Activated T-helper 1 cell treated with anti-CD3 and anti-CD28 coated beads, Interleukin-12 subunit alpha, Interleukin-12 subunit beta, Interleukin-2, Interleukin-4 antibody, amounts not matched to agents 30 ng/mL and 10 ng/mL and 1 ng/mL, durations not matched to agents 14 hours and 24 hours and 36 hours (primary cell): ENCODE results near the gene CHTOP. TPM values are rescaled to one million over a fixed set of nuclear protein-coding genes. Genes with fewer than 3 reads are reported as not detected.

Experiments used
- DNase-seq: peaks from one replicate; pipeline ENCODE4 v3.0.0; 2021; ENCODE audit warnings: low spot score
- H3K27ac Mint-ChIP-seq: one replicate; pipeline ENCODE4 v1.8.0; 2021; ENCODE audit warnings: mild to moderate bottlenecking, mixed read lengths
- H3K27me3 Mint-ChIP-seq: one replicate; pipeline ENCODE4 v1.8.0; 2022; ENCODE audit warnings: mild to moderate bottlenecking, moderate library complexity, mixed read lengths; ENCODE audit not compliant: insufficient read depth
- H3K36me3 Mint-ChIP-seq: one replicate; pipeline ENCODE4 v1.8.0; 2021; ENCODE audit warnings: low read depth, mixed read lengths
- H3K4me1 Mint-ChIP-seq: one replicate; pipeline ENCODE4 v1.8.0; 2021; ENCODE audit warnings: low read depth, mixed read lengths
- H3K4me3 Mint-ChIP-seq: one replicate; pipeline ENCODE4 v1.8.0; 2021; ENCODE audit warnings: mild to moderate bottlenecking, moderate library complexity, mixed read lengths
- H3K9me3 Mint-ChIP-seq: one replicate; pipeline ENCODE4 v1.8.0; 2021; ENCODE audit warnings: mixed read lengths
- intact Hi-C: fragments of 100-400 bp; cut with micrococcal nuclease; formaldehyde crosslinking; loops from one replicate; pipeline ENCODE4 v1.15.1; 2024
- total RNA-seq: library from RNA; stranded (reverse); gene quantifications from 2 replicates; pipeline ENCODE4 v1.2.3, GENCODE V29; 2022

CHTOP gene
- total RNA-seq, 1 donor from 2014 or later, result 105 TPM

DNA sequence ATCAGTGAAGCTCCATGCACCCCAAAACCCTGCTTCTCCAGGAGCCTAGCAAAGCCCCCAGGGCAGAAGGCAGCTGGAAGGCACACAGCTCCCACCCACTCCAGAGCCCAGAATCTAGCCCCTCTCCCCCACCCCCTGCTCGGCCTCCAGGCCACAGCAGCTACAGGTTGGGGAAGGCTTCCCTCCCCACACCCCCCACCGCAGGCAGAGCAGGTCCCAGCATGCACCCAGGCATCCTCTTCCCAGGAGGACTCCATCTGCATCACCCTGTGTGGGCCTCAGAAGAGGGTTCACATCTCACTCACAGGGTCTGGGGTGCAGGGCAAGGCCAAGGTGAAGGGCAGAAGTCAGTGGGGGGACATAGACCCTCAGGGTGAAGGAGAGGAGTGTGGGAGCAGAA lies 18.5 kb upstream of the CHTOP start:
- intact Hi-C loops, result loop anchor here (10.0 kb wide), 1 partner anchor 261 kb away; the partner anchor contains the start of gene S100A9
- Mint-ChIP-seq H3K36me3 (no peaks in the 10 kb centered on the region), H3K4me1 (peaks cover 8% of the 10 kb centered on the region), H3K27ac (no peak overlapping the region), H3K27me3 (peaks cover 2% of the 10 kb centered on the region), H3K9me3 (no peaks in the 10 kb centered on the region), H3K4me3 (no peak overlapping the region)
- no peak for DNase-seq

DNA sequence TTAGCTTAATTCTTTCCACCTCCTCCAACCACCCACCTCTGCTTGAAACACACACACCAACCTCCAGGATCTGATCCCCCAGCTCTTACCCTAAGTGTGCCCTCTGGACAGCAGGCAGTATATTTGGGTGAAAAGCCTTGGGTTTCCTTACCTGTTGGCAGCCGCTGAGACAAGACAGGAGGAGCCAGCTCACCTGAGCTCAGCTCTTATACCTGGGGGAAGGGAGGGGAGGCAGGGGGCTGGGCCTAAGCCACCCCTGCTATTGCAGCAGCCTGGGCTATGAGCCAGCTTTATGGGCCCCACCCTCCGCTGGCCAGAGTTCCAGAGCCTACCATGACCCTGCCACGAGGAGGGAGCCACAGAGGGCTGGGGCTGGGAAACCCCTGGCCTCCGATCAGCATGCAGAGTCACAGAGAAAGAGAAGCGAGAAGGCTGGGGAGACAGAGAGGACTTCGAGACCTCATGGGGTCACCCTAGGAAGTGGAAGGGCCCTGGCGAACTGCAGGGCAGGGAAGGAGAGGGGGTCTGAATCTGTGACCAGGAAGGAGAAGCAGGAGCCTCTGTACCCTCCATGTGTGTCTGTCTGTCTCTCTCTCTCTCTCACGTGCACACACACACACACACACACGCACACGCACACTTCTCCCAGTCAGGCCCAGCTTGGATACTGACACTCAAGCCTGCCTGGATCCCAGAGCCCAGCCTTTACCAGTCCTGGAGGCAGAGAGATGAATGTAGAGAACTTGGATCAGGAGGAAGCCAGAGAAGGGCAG lies 17.5 kb upstream of the CHTOP start, which contains the start of gene S100A14:
TSS of gene S100A14 (minus strand) at position 182 of the 773 bp plus-strand sequence. CDS start 467 bp downstream, outside the sequence.
- intact Hi-C loops, result loop anchor here (10.0 kb wide), 1 partner anchor 262 kb away; the partner anchor contains the start of gene S100A9
- Mint-ChIP-seq H3K27me3 (no peaks in the 10 kb centered on the region), H3K9me3 (no peaks in the 10 kb centered on the region), H3K27ac (no peak within 1 kb of the TSS), H3K4me1 (peaks cover 8% of the 10 kb centered on the region), H3K4me3 (no peak within 1 kb of the TSS), H3K36me3 (no peaks in the 10 kb centered on the region)
- no peak for DNase-seq

DNA sequence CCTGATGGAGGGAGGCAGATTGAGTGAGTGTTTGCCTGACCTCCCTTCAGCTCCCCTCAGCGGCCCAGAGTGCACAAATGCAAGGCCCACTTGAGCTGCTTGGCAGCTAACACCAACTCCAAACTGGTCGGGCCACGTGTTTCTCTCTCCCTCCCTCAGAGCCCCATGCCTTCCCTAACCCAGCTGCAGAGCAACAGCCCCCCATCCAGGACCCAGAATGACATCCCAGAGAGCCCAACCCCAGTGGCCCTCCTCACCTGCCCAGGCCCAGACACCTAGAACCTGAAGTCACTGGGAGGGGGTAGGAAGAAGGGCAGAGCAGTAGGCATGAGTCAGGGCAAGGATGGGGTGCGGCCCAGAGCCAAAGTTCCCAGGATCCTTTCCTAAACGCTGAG lies 17.0 kb upstream of the CHTOP start:
- Mint-ChIP-seq H3K27ac (no peak overlapping the region), H3K27me3 (no peaks in the 10 kb centered on the region), H3K4me3 (no peak overlapping the region), H3K4me1 (peaks cover 8% of the 10 kb centered on the region), H3K9me3 (no peaks in the 10 kb centered on the region), H3K36me3 (no peaks in the 10 kb centered on the region)
- no peak for DNase-seq
- intact Hi-C loops, result loop anchor here (1.0 to 10.0 kb wide), 5 partner anchors 16 to 262 kb away; partner anchors contain the start of genes S100A6 and S100A9

DNA sequence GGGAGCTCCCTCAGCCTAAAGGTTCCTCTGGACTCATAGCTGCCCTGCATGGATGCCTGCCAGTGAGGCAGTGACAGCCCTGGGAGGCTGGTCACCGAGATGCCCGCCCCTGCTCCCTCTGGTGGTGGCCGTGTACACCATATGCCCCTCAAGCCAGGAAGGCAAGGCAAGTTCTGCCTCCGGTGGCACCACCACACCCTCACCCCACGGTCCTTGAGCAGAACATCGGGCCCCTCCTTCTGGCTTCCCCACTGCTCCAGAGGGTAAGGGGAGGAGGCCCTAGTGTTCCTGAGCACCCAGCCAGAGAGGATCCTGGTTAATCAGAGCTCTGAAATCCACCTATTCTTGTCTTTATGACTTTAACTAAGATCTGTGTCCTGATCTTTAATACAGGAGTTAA lies 16.2 kb upstream of the CHTOP start:
- DNase-seq, result peak; percentile 63
- H3K4me3 Mint-ChIP-seq, result no peak overlapping the region
- H3K9me3 Mint-ChIP-seq, result no peaks in the 10 kb centered on the region
- H3K27me3 Mint-ChIP-seq, result no peaks in the 10 kb centered on the region
- H3K36me3 Mint-ChIP-seq, result no peaks in the 10 kb centered on the region
- peaks cover 8% of the 10 kb centered on the region for H3K4me1 Mint-ChIP-seq
- H3K27ac Mint-ChIP-seq, result no peak overlapping the region
- intact Hi-C loops, result loop anchor here (1.0 to 10.0 kb wide), 5 partner anchors 16 to 263 kb away; partner anchors contain the start of genes S100A6 and S100A9

DNA sequence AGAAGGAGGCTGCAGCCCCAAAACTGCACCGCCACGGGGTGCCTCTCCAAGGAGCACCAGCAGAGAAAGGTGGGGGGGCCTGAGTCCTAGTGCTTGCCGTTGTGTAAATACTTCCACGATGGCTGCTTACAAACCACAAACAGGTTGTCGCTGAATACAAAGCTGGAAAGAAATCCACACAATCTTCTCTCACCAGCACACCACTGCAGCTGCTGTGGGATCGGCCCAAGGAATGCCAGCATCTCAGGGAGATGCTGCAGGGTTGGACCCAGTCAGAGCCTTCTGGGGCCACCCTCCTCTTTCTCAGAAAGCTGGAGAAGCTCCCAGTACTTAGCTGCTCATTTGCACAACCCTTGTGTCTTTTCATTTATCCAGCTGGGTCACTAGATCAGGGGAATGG lies 14.7 kb upstream of the CHTOP start:
- no peak overlapping the region for H3K27ac Mint-ChIP-seq
- no peak for DNase-seq
- H3K36me3 Mint-ChIP-seq, result no peaks in the 10 kb centered on the region
- H3K4me3 Mint-ChIP-seq, result no peak overlapping the region
- no peaks in the 10 kb centered on the region for H3K27me3 Mint-ChIP-seq
- peaks cover 8% of the 10 kb centered on the region for H3K4me1 Mint-ChIP-seq
- no peaks in the 10 kb centered on the region for H3K9me3 Mint-ChIP-seq
- intact Hi-C loops, result loop anchor here (10.0 kb wide), 1 partner anchor 264 kb away; the partner anchor contains the start of gene S100A9

DNA sequence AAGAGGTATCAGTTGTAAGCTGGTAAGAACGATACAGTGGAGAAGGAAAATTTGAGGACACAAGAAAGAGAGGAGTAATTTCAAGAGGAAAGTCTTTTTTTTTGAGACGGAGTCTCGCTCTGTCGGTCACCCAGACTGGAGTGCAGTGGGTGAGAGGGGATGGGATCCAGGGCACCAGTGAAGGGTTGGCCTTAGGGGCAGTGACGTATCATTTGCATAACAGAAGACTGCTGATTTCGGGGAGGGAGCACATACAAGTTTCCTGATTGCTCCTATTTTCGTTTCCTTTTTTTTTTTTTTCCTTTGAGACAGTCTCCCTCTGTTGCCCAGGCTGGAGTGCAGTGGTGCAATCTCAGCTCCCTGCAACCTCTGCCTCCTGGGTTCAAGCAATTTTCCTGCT lies 10.8 kb upstream of the CHTOP start:
- DNase-seq, result no peak
- Mint-ChIP-seq H3K27ac (no peak overlapping the region), H3K27me3 (no peaks in the 10 kb centered on the region), H3K9me3 (no peaks in the 10 kb centered on the region), H3K4me3 (no peak overlapping the region), H3K36me3 (no peaks in the 10 kb centered on the region), H3K4me1 (peaks cover under 1% of the 10 kb centered on the region)
- intact Hi-C loops, result no loop called here

DNA sequence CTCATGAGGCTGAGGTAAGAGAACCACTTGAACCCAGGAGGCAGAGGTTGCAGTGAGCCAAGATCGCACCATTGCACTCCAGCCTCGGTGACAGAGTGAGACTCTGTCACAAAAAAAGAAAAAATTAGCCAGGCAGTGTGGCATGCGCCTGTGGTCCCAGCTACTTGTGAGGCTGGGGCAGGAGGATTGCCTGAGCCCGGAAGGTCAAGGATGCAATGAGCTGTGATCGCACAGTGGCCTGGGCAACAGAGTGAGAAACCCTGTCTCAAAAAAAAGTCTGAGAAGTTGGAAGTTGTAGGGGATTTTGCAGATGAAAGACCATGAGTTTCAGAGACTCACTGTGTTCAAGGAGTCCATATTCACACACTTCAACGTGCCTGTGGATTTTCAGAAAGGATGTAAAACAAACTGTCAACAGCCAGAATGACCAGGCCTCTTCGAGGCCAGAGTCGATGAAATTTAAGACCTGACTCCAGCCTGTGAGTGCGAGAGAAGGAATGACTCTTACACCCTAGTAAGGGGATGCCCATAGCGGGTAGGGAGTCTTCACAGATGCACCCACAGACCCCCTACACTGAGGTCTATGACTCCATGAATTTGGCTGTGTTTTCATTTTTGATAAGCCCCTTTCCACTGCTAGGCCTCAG lies 8.8 kb upstream of the CHTOP start:
- intact Hi-C loops, result no loop called here
- no peak for DNase-seq
- no peaks in the 10 kb centered on the region for H3K27me3 Mint-ChIP-seq
- H3K36me3 Mint-ChIP-seq, result no peaks in the 10 kb centered on the region
- H3K9me3 Mint-ChIP-seq, result no peaks in the 10 kb centered on the region
- H3K4me1 Mint-ChIP-seq, result no peaks in the 10 kb centered on the region
- H3K27ac Mint-ChIP-seq, result no peak overlapping the region
- H3K4me3 Mint-ChIP-seq, result no peak overlapping the region

DNA sequence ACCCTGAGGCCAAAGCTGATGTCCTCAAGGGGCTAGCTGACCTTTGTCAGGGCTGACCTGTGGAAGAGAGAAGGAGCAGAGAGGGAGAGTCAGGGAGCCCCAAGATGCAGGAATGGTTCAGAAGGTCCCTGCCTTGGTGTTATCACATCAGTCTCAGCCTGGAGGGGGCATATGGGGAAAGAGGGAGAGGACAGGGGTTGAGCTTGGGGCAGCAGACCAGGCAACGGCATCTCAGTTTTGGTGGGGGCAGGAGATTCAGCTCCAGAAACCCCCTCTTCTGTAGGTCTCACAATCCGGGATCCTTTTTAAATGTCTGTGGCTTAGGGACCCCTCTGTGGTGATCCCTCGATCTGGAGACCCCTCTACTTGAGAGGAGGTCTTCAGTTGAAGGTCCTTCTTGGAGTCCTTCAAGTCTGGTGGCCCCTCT lies 7.4 kb upstream of the CHTOP start:
- no peaks in the 10 kb centered on the region for H3K36me3 Mint-ChIP-seq
- intact Hi-C loops, result no loop called here
- DNase-seq, result no peak
- H3K4me1 Mint-ChIP-seq, result peaks cover 9% of the 10 kb centered on the region
- H3K4me3 Mint-ChIP-seq, result no peak overlapping the region
- no peak overlapping the region for H3K27ac Mint-ChIP-seq
- no peaks in the 10 kb centered on the region for H3K9me3 Mint-ChIP-seq
- H3K27me3 Mint-ChIP-seq, result no peaks in the 10 kb centered on the region

DNA sequence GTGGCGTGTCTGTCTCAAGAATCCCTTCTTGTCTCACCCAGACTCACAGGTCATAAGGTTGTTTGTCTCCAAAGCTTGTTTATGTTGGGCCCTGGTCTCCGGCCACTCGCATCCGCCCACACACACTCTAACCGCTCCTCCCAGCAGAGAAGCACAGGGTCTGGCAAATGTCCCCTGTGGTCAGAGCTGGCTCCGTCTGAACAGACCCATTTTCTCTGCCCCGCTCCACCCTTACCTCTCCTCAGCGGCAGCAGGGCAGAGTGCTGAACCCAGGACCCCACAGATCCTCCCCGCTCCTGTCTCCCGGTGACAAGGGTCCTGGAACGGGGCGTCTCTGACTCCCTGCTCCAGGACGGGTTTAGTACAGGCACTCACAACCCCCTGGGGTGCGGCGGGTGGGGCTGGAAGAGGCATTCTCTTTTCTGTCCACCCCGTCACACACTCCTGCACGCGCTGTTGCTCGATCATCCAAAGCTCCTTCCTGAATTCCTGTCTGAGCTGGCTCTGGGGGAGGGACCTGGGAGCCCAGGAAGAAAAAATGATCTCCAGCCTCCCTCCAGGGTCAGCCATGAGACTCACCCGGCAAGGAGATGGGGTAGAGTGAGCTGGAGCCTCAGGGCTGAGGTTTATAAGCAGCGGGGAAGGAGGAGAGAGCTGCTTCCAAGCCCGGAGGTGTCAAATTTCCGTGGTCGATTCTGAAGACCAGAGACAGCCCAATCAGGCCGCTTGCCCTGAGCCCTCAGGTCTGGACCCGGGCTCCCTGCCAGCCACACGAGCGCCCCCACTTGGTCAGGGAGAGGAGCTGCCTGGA lies 6.8 kb upstream of the CHTOP start, which contains the start of gene S100A13:
TSS of gene S100A13 (minus strand) at position 602 of the 811 bp plus-strand sequence. CDS start 1,033 bp downstream, outside the sequence.
- Mint-ChIP-seq H3K9me3 (no peaks in the 10 kb centered on the region), H3K36me3 (no peaks in the 10 kb centered on the region), H3K4me1 (peaks cover 14% of the 10 kb centered on the region), H3K27me3 (no peaks in the 10 kb centered on the region), H3K27ac (no peak within 1 kb of the TSS), H3K4me3 (no peak within 1 kb of the TSS)
- intact Hi-C loops, result no loop called here
- no peak for DNase-seq

DNA sequence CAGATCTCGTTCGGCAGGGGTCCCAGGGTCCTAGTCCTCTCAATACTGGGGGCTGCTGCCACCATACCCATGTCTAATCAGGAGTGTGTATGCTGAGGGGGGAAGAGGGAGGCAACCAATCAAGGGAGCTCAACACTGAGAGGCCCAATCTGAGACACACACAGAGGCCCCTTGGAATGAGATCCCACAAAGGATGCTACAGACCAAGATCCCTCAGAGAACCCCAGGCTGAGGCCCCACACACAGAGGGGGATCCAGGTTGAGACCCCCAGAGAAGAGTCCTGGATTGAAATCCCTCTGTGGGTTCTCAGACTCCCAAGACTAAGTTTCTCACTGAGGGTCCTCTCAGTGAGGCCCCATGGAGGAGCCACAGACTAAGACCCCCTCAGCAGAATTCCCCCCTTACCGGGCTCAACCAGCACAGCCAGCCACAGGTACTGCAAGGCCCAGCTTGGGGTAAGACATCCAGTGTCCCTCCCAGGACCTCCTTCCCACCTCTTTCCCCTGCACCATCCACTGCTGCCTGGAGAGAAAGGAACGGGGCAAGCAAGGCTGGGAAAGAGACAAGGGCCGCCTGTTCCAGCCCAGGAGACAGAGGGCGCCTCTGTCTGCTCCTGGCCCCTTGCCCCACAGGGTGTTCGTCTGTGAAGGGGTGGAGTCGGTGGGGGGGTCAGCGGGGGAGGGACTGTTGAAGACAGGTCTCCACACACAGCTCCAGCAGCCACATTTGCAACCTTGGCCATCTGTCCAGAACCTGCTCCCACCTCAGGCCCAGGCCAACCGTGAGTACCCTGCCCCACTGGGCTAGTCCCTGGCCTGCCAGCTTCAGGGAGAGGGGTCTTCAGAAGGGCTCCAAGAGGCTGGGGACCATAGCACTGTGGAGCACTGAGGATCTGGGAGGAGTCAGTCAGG lies 5.9 kb upstream of the CHTOP start, which contains the start of gene S100A1:
TSS of gene S100A1 (plus strand) at position 720 of the 912 bp plus-strand sequence. CDS start 2,088 bp downstream, outside the sequence.
- Mint-ChIP-seq H3K27ac (no peak within 1 kb of the TSS), H3K36me3 (no peaks in the 10 kb centered on the region), H3K4me1 (peaks cover 16% of the 10 kb centered on the region), H3K9me3 (no peaks in the 10 kb centered on the region), H3K4me3 (no peak within 1 kb of the TSS), H3K27me3 (no peaks in the 10 kb centered on the region)
- intact Hi-C loops, result no loop called here
- DNase-seq, result no peak

DNA sequence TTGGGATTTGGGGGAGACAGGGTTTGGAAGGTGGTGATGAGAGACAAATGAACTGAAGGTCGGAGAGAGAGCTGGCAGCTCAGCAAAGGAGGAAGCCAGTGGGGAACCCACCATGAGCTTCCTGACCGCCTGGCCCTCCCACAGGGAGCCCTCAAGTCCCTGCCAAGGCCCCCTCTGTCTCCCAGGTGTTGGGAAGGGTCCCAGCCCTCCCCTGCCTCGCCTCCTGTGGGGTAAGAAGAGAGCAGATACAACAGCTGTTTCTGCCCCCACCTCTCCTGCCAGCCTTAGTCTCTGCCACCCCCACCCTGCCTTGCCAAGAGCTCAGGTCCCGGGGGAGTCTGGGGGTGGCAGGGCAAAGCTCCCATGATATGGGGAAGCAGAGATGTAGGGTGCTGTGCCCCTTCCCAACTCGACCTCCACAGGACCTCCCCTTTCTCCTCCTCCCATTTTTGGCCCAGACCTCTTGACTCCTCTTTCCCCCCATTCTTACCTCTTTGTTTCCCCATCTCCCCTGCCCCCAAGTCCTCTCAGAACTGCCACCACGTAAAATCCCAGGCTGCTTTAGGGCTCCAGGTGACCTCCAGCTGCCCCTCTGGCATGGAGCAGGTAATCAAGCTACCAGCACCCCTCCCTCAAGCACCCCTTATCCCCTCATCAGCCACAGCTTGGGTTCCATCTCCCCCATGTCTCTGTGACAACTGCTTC lies 5.1 kb upstream of the CHTOP start:
- Mint-ChIP-seq H3K4me3 (no peak overlapping the region), H3K9me3 (no peaks in the 10 kb centered on the region), H3K27ac (no peak overlapping the region), H3K27me3 (no peaks in the 10 kb centered on the region), H3K4me1 (peaks cover 24% of the 10 kb centered on the region), H3K36me3 (no peaks in the 10 kb centered on the region)
- DNase-seq, result no peak
- intact Hi-C loops, result no loop called here
